ENCODE data around the gene DLG2.

DNA sequence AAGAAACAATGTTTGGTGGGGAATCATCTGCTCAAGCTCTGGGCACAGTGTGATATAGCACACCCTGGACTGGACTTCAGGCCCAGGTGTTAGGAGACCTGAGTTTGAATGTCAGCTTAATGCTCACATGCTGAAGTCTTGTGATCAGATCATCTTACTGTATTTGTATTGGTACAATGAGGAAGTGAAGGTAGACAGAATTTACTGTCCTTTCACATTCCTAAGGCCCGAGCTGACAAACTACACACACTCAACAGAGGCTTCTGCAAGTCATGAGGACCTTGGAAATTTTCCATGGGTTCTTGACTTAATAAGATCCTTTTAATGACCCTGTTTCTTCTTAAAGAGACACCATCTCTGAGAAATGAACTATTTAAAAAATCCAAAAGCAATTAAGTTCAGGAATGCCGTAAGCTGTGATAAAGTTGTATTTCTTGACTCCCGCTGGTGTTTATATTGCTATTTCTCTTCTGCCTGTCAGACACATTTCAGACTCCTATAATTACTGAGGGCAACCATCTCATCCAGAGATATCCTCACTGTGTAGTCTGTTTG is 802.0 kb downstream of the DLG2 start:
- TF ChIP-seq, protein P1, sequence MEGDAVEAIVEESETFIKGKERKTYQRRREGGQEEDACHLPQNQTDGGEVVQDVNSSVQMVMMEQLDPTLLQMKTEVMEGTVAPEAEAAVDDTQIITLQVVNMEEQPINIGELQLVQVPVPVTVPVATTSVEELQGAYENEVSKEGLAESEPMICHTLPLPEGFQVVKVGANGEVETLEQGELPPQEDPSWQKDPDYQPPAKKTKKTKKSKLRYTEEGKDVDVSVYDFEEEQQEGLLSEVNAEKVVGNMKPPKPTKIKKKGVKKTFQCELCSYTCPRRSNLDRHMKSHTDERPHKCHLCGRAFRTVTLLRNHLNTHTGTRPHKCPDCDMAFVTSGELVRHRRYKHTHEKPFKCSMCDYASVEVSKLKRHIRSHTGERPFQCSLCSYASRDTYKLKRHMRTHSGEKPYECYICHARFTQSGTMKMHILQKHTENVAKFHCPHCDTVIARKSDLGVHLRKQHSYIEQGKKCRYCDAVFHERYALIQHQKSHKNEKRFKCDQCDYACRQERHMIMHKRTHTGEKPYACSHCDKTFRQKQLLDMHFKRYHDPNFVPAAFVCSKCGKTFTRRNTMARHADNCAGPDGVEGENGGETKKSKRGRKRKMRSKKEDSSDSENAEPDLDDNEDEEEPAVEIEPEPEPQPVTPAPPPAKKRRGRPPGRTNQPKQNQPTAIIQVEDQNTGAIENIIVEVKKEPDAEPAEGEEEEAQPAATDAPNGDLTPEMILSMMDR (IDR thresholded peaks at IDR 0.05 in 4 of 5, conservative IDR thresholded peaks at IDR 0.05 in 1 of 5): no peak
- no peak for TF ChIP-seq POLR2A (IDR thresholded peaks at IDR 0.05)
